GM20431 (cell line): ENCODE measurements around the gene BOLA2.
"Not testable (repeated sequence)": the region's sequence is repeated elsewhere in the genome, so short reads cannot be mapped to it uniquely, and the experiment has no call there.

ENCODE experiments used
- in situ Hi-C: fragments of 300-500 bp; cut with MseI, MboI; formaldehyde crosslinking; loops from one replicate; pipeline ENCODE4 v1.15.0; 2020; ENCODE audit warnings: low sequenced_read_pairs; ENCODE audit not compliant: unreplicated experiment

BOLA2 gene

DNA sequence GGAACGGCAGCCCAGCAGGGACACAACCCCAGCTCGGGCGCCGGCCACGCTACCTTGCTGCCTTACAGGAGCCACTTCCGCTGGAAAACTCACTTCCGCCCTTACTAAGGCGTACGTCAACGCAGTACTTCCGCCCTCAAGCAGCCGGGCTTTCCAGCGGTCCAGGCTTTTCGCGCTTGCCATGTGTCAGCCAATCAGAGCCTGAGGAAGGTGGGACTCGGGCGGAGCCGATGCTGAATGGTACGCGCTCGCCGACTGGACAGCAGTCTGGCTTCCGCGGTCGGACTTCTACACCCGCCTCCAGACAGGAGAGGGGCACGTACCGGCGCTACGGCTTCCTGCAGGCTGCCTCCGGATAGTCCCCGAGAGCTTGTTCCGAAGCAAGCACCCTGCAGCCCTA, at the start of gene BOLA2, which contains the start of gene SLX1B:
Gene BOLA2, minus strand, starts transcription at position 83 of the 400 bp plus-strand sequence. CDS start 98 bp downstream, outside the sequence.
Gene SLX1B, plus strand, starts transcription at position 265 of the 400 bp plus-strand sequence.
- in situ Hi-C loops = not testable (repeated sequence)

DNA sequence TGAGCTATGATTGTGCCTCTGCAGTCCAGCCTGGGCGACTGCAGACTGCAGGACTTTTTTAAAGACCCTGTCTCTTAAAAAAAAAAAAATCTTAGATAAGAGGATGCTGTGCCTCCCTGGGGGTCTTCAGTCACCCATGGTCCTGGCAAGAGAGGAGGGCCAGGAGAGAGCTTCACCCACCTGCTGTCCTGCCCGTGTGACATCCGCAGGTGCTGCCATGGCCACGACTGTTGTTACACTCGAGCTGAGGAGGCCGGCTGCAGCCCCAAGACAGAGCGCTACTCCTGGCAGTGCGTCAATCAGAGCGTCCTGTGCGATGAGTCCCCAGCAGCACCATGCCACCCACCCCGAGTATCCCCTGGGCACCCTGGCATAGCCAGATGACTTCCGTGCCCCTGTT, 28.1 kb upstream of the BOLA2 start:
- in situ Hi-C loops = not testable (repeated sequence)

DNA sequence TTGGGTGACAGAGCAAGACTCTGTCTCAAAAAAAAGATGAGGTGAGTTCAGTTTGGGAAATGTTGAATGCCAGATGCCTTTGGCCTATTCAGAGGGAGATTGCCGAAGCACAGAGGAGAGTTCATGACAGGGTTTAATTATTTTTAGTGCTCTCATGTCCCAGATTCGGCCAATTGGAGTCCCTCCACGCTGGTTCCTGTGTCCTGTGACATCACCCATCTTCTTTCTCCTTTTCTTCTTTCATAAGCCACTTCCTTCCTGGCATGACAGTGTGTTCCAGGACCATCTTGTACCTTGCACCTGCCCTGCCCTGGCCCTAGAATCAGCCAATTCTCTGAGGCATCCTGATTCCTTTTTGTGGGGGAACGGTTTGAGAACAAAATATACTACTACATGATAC, 17.9 kb upstream of the BOLA2 start:
- in situ Hi-C loops = not testable (repeated sequence)

- in situ Hi-C loops = not testable (repeated sequence)
Observed at GRCh38 chr16:29469660-29470059, 15.5 kb upstream of the BOLA2 start.

- in situ Hi-C loops = not testable (repeated sequence)
Observed at GRCh38 chr16:29467654-29468366, 13.7 kb upstream of the BOLA2 start.

- in situ Hi-C loops = not testable (repeated sequence)
Observed at GRCh38 chr16:29466904-29467303, 12.8 kb upstream of the BOLA2 start.

DNA sequence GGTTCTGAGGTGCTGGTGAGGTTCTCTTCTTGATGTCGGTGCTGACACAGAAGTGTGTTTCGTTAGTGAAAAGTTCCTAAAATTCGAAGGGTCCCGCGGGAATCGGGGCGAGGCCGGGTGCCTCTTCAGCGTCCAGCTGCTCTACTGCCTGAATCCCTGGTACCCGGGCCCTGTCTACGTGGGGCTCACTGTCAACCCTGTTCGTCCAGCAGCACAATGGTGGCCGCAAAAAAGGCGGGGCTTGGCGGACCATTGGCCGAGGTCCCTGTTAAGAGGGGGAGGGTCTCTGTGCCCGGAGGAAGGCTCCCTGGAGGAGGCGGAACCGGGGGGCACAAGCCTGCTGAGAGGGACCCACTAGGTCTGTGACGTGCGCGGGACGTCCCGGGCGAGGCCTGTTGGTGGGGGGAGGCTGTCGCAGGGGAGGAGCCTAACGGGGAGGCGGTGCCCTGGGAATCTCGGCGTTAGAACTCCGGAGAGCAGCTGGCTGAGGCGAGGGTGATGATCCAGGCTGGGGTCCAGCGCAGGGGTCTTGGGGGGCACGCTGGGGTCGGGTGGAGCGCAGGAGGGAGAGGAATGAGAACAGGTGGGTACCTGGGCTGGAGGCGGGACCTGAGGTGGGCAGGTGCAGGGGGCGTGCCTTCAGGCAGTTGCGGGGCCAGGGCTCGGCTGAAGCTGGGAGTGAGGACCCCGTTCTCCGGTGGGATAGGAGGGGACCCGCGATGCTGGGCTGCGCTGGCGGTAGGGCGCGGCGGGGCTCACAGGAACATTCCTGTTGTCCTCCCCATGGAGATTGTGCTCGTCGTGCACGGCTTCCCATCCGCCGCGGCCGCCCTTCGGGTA, 12.1 kb upstream of the BOLA2 start:
- in situ Hi-C loops = not testable (repeated sequence)

DNA sequence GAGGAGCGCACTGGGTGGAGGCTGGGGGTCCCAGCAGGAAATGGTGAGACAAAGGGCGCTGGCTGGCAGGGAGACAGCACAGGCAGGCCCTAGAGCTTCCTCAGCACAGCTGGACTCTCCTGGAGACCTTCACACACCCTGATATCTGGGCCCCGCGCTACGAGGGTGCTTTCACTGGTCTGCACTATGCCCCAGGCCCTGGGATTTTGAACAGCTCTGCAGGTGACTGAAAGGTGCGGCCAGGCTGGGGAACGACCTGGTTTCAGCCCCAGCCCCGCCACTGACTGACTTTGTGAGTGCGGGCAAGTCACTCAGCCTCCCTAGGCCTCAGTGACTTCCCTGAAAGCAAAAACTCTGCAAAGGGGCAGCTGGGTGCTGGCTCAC, 6.5 kb upstream of the BOLA2 start:
- in situ Hi-C loops = not testable (repeated sequence)

GRCh38 chr16:29459706-29460646, 5.8 kb upstream of the BOLA2 start, which contains the start of gene SULT1A4:
SULT1A4 (plus strand) TSS chr16:29459913; CDS start chr16:29461386, 1,473 bp downstream.
- in situ Hi-C loops = not testable (repeated sequence)

DNA sequence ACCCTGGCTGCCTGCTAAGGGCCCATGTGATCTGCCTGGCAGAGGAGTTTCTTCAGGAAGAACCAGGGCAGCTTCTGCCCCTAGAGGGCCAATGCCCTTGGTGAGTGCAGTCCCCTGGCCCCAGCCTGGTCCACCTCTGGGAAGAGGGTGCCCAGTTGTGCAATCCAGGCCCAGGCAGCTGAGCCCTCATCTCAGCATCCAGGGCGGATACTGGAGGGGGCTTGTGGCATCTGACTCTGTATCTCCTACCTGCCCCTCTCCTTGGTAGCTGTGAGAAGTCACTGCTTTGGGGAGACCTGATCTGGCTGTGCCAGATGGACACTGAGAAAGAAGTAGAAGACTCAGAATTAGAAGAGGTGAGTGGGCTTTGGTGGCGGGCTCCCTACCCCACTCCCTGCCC, 3.5 kb upstream of the BOLA2 start:
- in situ Hi-C loops = not testable (repeated sequence)

DNA sequence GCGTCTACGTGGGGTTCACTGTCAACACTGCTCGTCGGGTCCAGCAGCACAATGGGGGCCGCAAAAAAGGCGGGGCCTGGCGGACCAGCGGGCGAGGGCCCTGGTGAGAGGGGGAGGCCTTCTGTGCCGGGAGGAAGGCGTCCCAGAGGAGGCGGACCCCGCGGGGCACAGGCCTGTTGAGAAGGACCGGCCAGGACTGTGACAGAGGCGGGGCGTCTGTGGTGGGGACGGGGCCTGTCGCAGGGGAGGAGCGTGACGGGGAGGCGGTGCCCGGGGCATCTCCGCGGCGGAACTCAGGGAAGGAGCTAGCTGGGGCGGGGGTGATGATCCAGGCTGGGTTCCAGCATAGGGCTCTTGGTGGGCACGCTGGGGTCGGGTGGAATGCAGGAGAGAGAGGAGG, 677 bp upstream of the BOLA2 start:
- in situ Hi-C loops = not testable (repeated sequence)

DNA sequence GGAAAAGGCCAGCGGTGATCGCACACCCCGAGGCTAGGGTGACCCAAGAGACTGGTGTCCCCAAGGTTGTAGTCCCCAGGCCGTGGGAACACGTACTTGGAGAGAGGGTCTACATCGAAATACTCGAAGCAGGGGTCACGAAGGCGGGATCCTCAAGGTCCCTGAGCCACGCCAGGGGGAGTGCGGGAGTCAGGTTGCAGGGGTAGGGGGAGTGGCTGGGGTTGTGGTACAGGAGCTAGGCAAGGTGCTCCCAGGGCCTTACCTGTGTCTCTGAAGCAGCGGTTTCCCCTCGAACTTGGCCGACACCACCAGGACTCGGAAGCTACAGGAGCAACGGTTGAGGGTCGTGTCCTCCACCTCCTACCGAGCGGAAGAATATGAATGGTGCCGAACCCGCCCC, 397 bp downstream of the BOLA2 start:
- in situ Hi-C loops = not testable (repeated sequence)

DNA sequence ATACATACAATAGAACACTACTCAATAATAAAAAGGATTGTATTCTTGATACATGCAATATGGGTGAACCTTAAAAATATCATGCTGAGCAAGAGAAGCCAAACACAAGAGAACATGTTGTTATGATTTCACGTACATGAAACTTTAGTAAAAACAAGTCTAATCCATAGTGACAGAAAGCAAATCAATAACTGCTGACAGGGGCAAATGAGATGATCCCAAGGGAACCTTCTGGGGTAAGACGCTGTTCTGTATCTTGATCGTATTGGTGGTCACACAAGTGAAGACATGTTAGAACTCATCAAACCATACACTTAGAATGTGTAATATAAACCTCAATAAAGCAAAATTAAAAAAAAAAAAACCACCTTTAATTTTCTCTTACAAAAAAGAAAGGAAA, 28.8 kb downstream of the BOLA2 start:
- in situ Hi-C loops = not testable (repeated sequence)

GRCh38 chr16:29423587-29423986, 30.6 kb downstream of the BOLA2 start:
- in situ Hi-C loops = not testable (repeated sequence)

DNA sequence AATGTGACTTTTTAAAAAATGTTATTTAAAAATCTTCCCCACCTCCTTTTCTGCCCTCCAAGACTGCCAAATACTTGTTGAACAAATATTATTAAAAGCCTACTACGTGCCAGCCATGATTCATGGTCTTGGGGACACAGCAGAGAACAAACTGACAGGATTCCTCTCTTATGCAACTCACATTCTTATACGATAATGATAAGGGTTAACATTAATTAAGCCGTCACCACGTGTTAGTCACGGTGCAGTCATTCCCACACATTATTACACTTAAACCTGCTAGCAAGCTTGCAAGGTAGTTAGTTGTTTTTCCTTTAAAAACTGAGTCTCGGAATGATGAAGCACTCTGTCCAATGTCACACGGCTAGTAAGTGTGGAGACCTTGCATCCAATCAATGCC, 48.9 kb downstream of the BOLA2 start:
- in situ Hi-C loops = not testable (repeated sequence)
